GM12891 (cell line): ENCODE results near the gene CFDP1.
"Not testable (repeated sequence)": the region's sequence is repeated elsewhere in the genome, so short reads cannot be mapped to it uniquely, and the experiment has no call there.

ENCODE experiments used
- POLR2A ChIP-seq: IDR thresholded peaks from 2 replicates; pipeline ENCODE4 v1.6.1; 2011; ENCODE audit warnings: low read depth, low read length, control low read depth
- POLR2AphosphoS5 ChIP-seq: IDR thresholded peaks from 2 replicates; pipeline ENCODE4 v1.6.1; 2011; ENCODE audit warnings: low read depth, low read length, control low read depth
- TAF1 ChIP-seq: IDR thresholded peaks from 2 replicates; pipeline ENCODE4 v1.6.1; 2011; ENCODE audit warnings: low read depth, low read length, control low read depth

DNA sequence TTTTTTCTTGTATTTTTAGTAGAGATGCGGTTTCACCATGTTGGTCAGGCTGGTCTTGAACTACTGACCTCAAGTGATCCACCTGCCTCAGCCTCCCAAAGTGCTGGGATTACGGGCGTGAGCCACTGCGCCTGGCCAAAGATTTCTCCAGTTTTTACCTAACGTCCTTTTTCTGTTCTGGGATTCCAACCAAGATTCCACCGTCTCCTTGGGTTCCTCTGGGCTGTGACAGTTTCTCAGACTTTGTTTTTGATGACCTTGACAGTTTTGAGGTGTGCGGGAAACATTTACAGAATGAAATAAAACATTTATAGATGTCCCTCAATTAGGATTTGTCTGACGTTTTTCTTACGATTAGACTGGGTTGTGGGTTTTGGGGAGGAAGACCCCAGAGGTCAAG lies 163.9 kb downstream of the CFDP1 start:
- not testable (repeated sequence) for TF ChIP-seq TAF1, POLR2A, POLR2AphosphoS5
